Measurements from ENCODE around the gene MANSC1. TPM values are rescaled to one million over a fixed set of nuclear protein-coding genes. Genes with fewer than 3 reads are reported as not detected.

The MANSC1 gene
- total RNA-seq, 1 donor from 2014 or later = 72.1 TPM

- peaks cover 0 to 3% of the 10 kb centered on the region in 2 donors for H3K4me1 ChIP-seq
- no peak for DNase-seq (ENCODE audit: low spot score in 2 of 2)
- TF ChIP-seq CTCF (IDR thresholded peaks at IDR 0.05) = no peak
- intact Hi-C loops (cut with DNase I) = no loop called here
- no peak overlapping the region for H3K27ac ChIP-seq
- H3K27me3 ChIP-seq = no peaks in the 10 kb centered on the region
- H3K36me3 ChIP-seq = no peaks in the 10 kb centered on the region
- no peaks in the 10 kb centered on the region for H3K9me3 ChIP-seq
- H3K4me3 ChIP-seq = no peak overlapping the region
Measured at GRCh38 chr12:12297201-12297830, 52.7 kb downstream of the MANSC1 start.

GRCh38 chr12:12294215-12295005, 55.6 kb downstream of the MANSC1 start:
- no peak for DNase-seq (ENCODE audit: low spot score in 2 of 2)
- H3K9me3 ChIP-seq = no peaks in the 10 kb centered on the region
- intact Hi-C loops (cut with DNase I) = no loop called here
- H3K4me3 ChIP-seq = no peak overlapping the region
- H3K4me1 ChIP-seq = peaks cover 0 to 3% of the 10 kb centered on the region in 2 donors
- H3K36me3 ChIP-seq = no peaks in the 10 kb centered on the region
- H3K27ac ChIP-seq = no peak overlapping the region
- TF ChIP-seq CTCF (IDR thresholded peaks at IDR 0.05) = no peak
- H3K27me3 ChIP-seq = no peaks in the 10 kb centered on the region

GRCh38 chr12:12290206-12290605, 59.8 kb downstream of the MANSC1 start:
- Histone ChIP-seq H3K27me3 (no peaks in the 10 kb centered on the region), H3K4me1 (peaks cover 0 to 3% of the 10 kb centered on the region in 2 donors), H3K36me3 (no peaks in the 10 kb centered on the region), H3K27ac (no peak overlapping the region), H3K4me3 (no peak overlapping the region), H3K9me3 (no peaks in the 10 kb centered on the region)
- no peak for TF ChIP-seq CTCF (IDR thresholded peaks at IDR 0.05)
- no peak for DNase-seq (ENCODE audit: low spot score in 2 of 2)
- intact Hi-C loops (cut with DNase I) = no loop called here

GRCh38 chr12:12286441-12286840, 63.6 kb downstream of the MANSC1 start:
- TF ChIP-seq CTCF (IDR thresholded peaks at IDR 0.05) = no peak
- no peak for DNase-seq (ENCODE audit: low spot score in 2 of 2)
- H3K27me3 ChIP-seq = no peaks in the 10 kb centered on the region
- no peak overlapping the region for H3K4me3 ChIP-seq
- H3K27ac ChIP-seq = no peak overlapping the region
- H3K9me3 ChIP-seq = no peaks in the 10 kb centered on the region
- H3K4me1 ChIP-seq = peaks cover 0 to 13% of the 10 kb centered on the region in 2 donors
- no peaks in the 10 kb centered on the region for H3K36me3 ChIP-seq
- intact Hi-C loops (cut with DNase I) = no loop called here

GRCh38 chr12:12282761-12283425, 67.1 kb downstream of the MANSC1 start:
- intact Hi-C loops (cut with DNase I) = no loop called here
- H3K36me3 ChIP-seq = no peaks in the 10 kb centered on the region
- TF ChIP-seq CTCF (IDR thresholded peaks at IDR 0.05) = no peak
- peak overlapping the region; percentile 4 to 28 for H3K27ac ChIP-seq
- peaks cover 0 to 13% of the 10 kb centered on the region in 2 donors for H3K4me1 ChIP-seq
- H3K4me3 ChIP-seq = no peak overlapping the region
- H3K9me3 ChIP-seq = no peaks in the 10 kb centered on the region
- no peaks in the 10 kb centered on the region for H3K27me3 ChIP-seq
- DNase-seq (ENCODE audit: low spot score in 2 of 2) = no peak
